Right ventricle myocardium inferior (tissue), 1 donor: ENCODE results near the gene PLA2G12A. TPM values are rescaled to one million over a fixed set of nuclear protein-coding genes. Genes with fewer than 3 reads are reported as not detected.

Experiments used
- total RNA-seq: library from RNA; stranded (reverse); fragmentation: NEBNext Ultra II Directional; extraction: Animal tissue kit (Norgen Biotek cat#: 25700); gene quantifications from one replicate; pipeline ENCODE4 v1.2.1, GENCODE V29; 2021
- donor health status: DM: no; HTN: yes; CAD: no; lungs with severe emphysema.

Gene PLA2G12A
- total RNA-seq, 1 donor from 2014 or later: 64.8 TPM

Other genes with a start within 250 kb of the PLA2G12A start
- gene MCUB, start 169.8 kb downstream of the PLA2G12A start, total RNA-seq: 5.1 TPM
- 8.9 TPM for gene CASP6, start 26.6 kb downstream of the PLA2G12A start, total RNA-seq
- 11.5 TPM for gene CFI, start 71.9 kb upstream of the PLA2G12A start, total RNA-seq
- gene GAR1, start 85.7 kb upstream of the PLA2G12A start, total RNA-seq: 7.5 TPM
- gene RRH, start 97.9 kb upstream of the PLA2G12A start, total RNA-seq: not detected
- gene LRIT3, start 118.0 kb upstream of the PLA2G12A start, total RNA-seq: not detected
- 13.1 TPM for gene EGF, start 182.8 kb upstream of the PLA2G12A start, total RNA-seq